Chondrocyte (in vitro differentiated cells): ENCODE data around the gene DUOXA1. TPM values are rescaled to one million over a fixed set of nuclear protein-coding genes. Genes with fewer than 3 reads are reported as not detected.
"Not testable (repeated sequence)": the region's sequence is repeated elsewhere in the genome, so short reads cannot be mapped to it uniquely, and the experiment has no call there.

Experiments used
- DNase-seq: peaks from one replicate; pipeline ENCODE4 v3.0.0; 2021; ENCODE audit warnings: mixed read lengths, low spot score
- H3K27ac Mint-ChIP-seq: one replicate; pipeline ENCODE4 v1.8.0; 2021; ENCODE audit warnings: mild to moderate bottlenecking, moderate library complexity, mixed read lengths; ENCODE audit not compliant: unreplicated experiment
- H3K27me3 Mint-ChIP-seq: 2 replicates; pipeline ENCODE4 v1.8.0; 2021; ENCODE audit warnings: low read depth, mixed read lengths
- H3K36me3 Mint-ChIP-seq: 2 replicates; pipeline ENCODE4 v1.8.0; 2021; ENCODE audit warnings: low read depth, mixed read lengths
- H3K4me1 Mint-ChIP-seq: 2 replicates; pipeline ENCODE4 v1.8.0; 2021; ENCODE audit warnings: low read depth, mild to moderate bottlenecking, mixed read lengths
- H3K4me3 Mint-ChIP-seq: one replicate; pipeline ENCODE4 v1.8.0; 2021; ENCODE audit warnings: mild to moderate bottlenecking, moderate library complexity, mixed read lengths; ENCODE audit not compliant: unreplicated experiment
- H3K9me3 Mint-ChIP-seq: 2 replicates; pipeline ENCODE4 v1.8.0; 2021; ENCODE audit warnings: low read depth, mixed read lengths
- total RNA-seq: library from RNA; stranded (reverse); gene quantifications from 3 replicates; pipeline ENCODE4 v1.2.1, GENCODE V29; 2021
- TF ChIP-seq, protein P1 (sequence below): fragments of 200-600 bp; sonication (generic); IDR thresholded peaks from 2 replicates; pipeline ENCODE4 v1.5.0; 2021; ENCODE audit warnings: antibody characterized with exemption, mild to moderate bottlenecking, moderate library complexity

The DUOXA1 gene
- total RNA-seq, 1 donor from 2014 or later = 0.47 TPM

DNA sequence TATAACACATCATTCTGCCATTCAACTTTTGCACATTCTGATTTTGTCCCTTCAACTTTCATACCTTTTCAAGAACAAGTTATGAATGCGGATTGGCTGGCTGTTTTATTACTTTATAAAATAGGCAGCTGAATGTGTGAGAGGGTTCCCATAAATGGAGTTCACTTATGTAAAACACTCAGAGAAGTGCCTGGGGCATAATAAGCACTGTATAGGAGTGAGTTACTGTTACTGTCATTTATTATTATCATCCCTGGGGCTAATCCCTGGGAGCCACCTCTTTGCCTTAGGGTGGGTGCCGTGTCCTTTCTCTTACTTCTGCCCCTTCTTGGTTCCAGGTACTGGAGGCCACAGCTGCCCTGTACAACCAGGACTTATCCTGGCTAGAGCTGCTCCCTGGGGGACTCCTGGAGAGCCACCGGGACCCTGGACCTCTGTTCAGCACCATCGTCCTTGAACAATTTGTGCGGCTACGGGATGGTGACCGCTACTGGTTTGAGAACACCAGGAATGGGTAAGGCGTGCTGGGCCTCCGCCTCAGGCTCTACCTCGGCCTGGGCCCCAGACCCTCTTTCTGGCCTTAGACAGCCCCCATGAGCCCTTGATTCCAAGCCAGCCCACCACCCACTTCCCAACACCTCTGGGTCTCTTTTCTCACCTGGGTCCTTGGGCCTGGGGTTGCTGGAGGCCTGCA is 11.0 kb upstream of the DUOXA1 start:
- no peak overlapping the region for H3K27ac Mint-ChIP-seq
- DNase-seq = no peak
- H3K27me3 Mint-ChIP-seq = peaks cover 14% of the 10 kb centered on the region
- no peaks in the 10 kb centered on the region for H3K9me3 Mint-ChIP-seq
- no peaks in the 10 kb centered on the region for H3K4me1 Mint-ChIP-seq
- no peaks in the 10 kb centered on the region for H3K36me3 Mint-ChIP-seq
- H3K4me3 Mint-ChIP-seq = no peak overlapping the region
- TF ChIP-seq, protein P1, sequence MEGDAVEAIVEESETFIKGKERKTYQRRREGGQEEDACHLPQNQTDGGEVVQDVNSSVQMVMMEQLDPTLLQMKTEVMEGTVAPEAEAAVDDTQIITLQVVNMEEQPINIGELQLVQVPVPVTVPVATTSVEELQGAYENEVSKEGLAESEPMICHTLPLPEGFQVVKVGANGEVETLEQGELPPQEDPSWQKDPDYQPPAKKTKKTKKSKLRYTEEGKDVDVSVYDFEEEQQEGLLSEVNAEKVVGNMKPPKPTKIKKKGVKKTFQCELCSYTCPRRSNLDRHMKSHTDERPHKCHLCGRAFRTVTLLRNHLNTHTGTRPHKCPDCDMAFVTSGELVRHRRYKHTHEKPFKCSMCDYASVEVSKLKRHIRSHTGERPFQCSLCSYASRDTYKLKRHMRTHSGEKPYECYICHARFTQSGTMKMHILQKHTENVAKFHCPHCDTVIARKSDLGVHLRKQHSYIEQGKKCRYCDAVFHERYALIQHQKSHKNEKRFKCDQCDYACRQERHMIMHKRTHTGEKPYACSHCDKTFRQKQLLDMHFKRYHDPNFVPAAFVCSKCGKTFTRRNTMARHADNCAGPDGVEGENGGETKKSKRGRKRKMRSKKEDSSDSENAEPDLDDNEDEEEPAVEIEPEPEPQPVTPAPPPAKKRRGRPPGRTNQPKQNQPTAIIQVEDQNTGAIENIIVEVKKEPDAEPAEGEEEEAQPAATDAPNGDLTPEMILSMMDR = no peak

DNA sequence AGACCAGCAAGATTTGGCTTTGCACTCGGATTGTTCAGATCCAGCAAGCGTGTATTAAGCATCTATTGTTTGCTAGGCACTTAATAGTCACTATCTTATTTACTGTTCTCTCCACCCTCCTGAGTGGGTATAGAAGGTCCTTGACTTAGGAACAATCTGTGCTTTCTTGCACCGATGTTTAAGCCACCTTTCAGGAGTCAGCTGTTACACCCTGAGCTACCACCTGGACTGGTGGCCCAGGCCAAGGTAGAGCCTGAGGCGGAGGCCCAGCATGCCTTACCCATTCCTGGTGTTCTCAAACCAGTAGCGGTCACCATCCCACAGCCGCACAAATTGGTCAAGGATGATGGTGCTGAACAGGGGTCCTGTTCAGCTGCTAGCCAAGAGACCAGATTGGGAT is 10.1 kb upstream of the DUOXA1 start:
- H3K36me3 Mint-ChIP-seq = no peaks in the 10 kb centered on the region
- no peaks in the 10 kb centered on the region for H3K9me3 Mint-ChIP-seq
- no peaks in the 10 kb centered on the region for H3K4me1 Mint-ChIP-seq
- TF ChIP-seq, protein P1 = no peak
- H3K4me3 Mint-ChIP-seq = no peak overlapping the region
- H3K27me3 Mint-ChIP-seq = peaks cover 13% of the 10 kb centered on the region
- no peak overlapping the region for H3K27ac Mint-ChIP-seq
- DNase-seq = no peak

DNA sequence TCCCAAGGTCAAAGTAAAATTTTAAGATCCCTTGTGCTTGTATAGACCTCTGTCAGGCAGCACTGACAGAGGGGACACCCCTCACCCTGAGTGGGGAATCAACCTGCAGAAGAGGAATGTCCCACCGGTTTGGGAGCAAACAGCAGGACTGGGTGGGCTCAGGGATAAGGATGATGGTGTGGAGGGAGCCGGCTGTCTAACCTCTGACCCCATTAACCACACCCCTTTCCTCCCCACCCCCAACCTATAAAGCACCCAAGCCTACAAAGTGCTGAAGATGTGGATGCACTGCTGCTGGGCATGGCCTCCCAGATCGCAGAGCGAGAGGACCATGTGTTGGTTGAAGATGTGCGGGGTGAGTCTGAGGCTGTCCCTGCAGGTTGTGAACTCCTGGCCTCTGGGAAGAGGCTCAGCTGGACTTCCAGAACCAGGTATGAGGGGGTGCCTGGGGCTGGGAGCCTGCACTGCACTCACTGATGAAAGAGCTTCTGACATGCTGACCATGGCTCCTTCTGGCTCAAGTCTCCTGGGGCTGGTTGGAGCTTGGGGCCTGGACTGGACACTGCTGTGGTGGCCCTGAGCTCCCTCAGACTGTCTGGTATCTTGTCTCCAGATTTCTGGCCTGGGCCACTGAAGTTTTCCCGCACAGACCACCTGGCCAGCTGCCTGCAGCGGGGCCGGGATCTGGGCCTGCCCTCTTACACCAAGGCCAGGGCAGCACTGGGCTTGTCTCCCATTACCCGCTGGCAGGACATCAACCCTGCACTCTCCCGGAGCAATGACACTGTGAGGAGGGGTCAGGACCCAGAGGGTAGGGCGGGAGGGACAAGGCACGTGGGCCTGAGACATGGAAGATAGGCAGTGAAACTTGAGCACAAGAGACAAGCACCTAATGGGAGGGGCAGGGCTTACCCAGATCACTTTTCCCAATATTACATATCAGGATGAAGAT is 9.4 kb upstream of the DUOXA1 start:
- no peak overlapping the region for H3K27ac Mint-ChIP-seq
- H3K4me3 Mint-ChIP-seq = no peak overlapping the region
- DNase-seq = no peak
- H3K36me3 Mint-ChIP-seq = peaks cover 1% of the 10 kb centered on the region
- H3K4me1 Mint-ChIP-seq = no peaks in the 10 kb centered on the region
- TF ChIP-seq, protein P1 = no peak
- H3K27me3 Mint-ChIP-seq = peaks cover 20% of the 10 kb centered on the region
- no peaks in the 10 kb centered on the region for H3K9me3 Mint-ChIP-seq

DNA sequence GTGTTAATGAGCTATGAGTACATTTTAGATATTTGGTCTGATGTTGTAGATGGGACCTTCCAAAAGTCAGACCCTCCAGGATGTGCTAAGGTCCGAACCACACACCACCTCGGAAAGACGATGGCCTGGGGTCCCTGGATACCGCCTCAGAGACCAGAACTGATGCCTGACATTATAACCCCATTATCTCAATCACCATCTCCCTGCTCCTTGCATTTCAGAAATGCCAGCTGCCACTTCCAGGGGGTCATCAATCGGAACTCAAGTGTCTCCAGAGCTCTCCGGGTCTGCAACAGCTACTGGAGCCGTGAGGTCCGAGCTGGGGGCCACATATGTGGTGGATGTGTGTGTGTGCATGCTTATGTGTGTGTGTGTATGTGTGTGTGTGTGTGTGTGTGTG is 8.0 kb upstream of the DUOXA1 start:
- peaks cover 1% of the 10 kb centered on the region for H3K36me3 Mint-ChIP-seq
- peaks cover 26% of the 10 kb centered on the region for H3K27me3 Mint-ChIP-seq
- DNase-seq = no peak
- H3K27ac Mint-ChIP-seq = no peak overlapping the region
- H3K4me1 Mint-ChIP-seq = no peaks in the 10 kb centered on the region
- TF ChIP-seq, protein P1 = no peak
- no peak overlapping the region for H3K4me3 Mint-ChIP-seq
- no peaks in the 10 kb centered on the region for H3K9me3 Mint-ChIP-seq

DNA sequence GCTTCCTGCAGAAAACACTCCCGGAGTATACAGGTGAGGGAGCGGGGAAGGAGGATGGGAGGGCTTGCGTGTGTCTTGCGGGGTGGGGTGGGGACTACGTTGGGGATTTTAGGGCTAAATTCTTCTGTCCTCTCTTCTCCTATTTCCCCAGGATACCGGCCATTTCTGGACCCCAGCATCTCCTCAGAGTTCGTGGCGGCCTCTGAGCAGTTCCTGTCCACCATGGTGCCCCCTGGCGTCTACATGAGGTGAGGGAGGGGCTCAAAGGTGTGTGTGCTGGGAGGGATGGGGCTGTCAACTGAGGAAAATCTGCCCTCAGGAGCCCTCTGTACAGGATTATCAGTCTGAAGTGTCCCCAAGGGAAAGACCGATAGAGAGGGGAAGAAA is 6.7 kb upstream of the DUOXA1 start:
- no peak for DNase-seq
- H3K9me3 Mint-ChIP-seq = no peaks in the 10 kb centered on the region
- TF ChIP-seq, protein P1 = peak; percentile 36
- H3K36me3 Mint-ChIP-seq = peaks cover 1% of the 10 kb centered on the region
- no peak overlapping the region for H3K27ac Mint-ChIP-seq
- H3K4me1 Mint-ChIP-seq = no peaks in the 10 kb centered on the region
- peaks cover 33% of the 10 kb centered on the region for H3K27me3 Mint-ChIP-seq
- no peak overlapping the region for H3K4me3 Mint-ChIP-seq

DNA sequence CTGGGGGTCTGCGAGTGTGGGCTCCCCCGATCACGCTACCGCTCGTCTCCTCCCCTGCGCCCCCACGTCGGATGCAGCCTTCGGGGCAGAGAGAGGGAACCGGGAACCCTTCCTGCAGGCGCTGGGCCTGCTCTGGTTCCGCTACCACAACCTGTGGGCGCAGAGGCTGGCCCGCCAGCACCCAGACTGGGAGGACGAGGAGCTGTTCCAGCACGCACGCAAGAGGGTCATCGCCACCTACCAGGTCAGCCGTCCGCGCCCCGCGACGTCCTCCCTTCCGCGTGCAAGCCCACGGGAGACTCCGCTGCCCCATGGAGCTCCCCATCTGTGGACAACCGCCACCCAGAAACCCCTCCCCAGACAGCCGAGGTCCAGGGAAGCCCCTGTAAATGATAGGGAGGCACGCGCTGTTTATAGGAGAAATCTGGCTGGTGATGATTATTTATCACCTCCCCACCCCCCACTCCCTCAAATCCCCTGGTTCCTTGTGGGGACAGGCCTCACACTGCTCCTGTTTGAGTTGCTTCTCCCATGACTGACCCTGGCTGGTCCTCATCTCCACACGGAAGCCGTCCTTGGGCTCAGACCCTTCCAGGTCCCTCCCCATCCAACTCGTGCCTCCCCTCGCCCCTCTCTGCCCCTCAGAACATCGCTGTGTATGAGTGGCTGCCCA is 6.2 kb upstream of the DUOXA1 start:
- not testable (repeated sequence) for H3K4me3 Mint-ChIP-seq, H3K36me3 Mint-ChIP-seq, H3K9me3 Mint-ChIP-seq, H3K27ac Mint-ChIP-seq, DNase-seq, H3K4me1 Mint-ChIP-seq
- peaks cover 36% of the 10 kb centered on the region for H3K27me3 Mint-ChIP-seq
